HG03575 (cell line): ENCODE data around the gene OBI1.

Experiments
- ATAC-seq: cut with Tn5 transposase; IDR thresholded peaks from one replicate; pipeline ENCODE4 v1.9.1; 2021; ENCODE audit not compliant: unreplicated experiment, insufficient number of reproducible peaks, low FRiP score; ENCODE audit errors: extremely low read depth

OBI1 gene

GRCh38 chr13:78606471-78607408, 52.2 kb downstream of the OBI1 start:
- no peak for ATAC-seq

DNA sequence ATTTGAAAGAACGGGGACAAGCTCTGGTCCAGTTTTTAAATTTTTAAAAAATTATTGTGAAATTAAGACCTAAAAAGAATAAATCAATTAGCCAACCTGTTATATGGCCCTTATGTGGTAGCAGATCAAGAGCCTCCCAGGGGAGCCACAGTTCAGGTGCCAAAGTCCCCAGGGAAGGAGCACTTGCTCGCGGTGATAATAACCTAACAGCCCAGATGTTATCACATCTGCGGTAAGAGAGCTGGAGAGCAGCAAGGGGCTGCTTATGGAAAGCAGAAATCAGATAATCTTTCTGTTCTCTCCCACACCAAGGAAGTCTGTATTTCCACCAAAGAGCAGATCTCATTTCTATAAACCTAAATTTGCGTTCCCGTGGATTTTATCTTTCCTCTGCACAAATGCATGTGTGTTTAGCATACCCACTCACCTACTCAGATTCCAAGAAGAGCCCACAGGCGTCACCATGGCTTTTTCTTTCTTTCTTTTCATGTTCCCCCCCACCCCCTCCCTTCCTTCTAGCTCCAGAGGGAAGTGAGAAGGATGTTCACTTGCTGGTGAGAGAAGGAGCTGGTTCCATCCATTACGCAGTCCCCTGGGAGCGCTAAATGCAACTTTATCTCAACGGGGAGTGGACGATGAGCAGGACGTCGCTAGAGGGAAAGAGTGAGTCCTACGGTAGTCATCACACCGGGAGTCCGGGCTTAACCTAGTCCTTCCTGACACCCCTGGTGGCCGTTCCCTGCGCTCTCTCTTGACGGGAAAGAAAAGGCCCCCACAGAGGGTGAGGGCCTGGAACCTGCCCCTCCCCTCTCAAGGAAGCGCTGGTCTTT, 54.0 kb downstream of the OBI1 start:
- ATAC-seq: no peak

GRCh38 chr13:78603240-78603957, 55.6 kb downstream of the OBI1 start, which contains the start of gene POU4F1:
Gene POU4F1, minus strand, starts transcription at chr13:78603552. Its CDS starts 226 bp downstream, at chr13:78603326.
- no peak for ATAC-seq

GRCh38 chr13:78602561-78603239, 56.3 kb downstream of the OBI1 start:
- no peak for ATAC-seq

DNA sequence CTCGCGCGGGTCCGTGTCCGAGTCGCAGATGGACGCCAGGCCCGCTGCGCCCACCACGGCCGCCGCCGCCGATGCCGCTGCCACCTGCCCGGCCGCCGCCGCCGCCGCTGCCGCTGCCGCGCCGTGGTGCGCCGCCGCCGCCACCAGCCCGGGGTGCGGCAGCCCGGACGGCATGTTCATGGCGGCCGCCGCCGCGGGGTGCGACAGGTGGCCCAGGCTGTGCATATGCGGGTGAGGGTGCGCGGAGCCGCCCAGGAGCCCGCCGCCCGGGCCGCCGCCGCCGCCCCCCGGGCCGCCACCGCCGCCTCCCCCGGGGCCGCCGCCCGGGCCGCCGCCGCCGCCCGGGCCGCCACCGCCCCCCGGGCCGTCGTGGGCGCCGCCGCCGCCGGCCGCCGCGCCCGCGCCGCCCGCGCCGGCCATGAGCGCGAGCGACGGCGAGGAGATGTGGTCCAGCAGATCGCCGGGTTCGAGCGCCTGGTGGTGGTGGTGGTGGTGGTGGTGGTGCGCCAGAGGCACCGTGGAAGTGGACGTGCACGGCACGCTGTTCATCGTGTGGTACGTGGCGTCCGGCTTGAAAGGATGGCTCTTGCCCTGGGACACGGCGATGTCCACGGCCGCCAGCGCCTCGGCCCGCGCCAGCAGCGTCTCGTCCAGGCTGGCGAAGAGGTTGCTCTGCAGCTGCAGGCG, 56.9 kb downstream of the OBI1 start:
- ATAC-seq: no peak

GRCh38 chr13:78601124-78601873, 57.7 kb downstream of the OBI1 start:
- ATAC-seq: no peak

DNA sequence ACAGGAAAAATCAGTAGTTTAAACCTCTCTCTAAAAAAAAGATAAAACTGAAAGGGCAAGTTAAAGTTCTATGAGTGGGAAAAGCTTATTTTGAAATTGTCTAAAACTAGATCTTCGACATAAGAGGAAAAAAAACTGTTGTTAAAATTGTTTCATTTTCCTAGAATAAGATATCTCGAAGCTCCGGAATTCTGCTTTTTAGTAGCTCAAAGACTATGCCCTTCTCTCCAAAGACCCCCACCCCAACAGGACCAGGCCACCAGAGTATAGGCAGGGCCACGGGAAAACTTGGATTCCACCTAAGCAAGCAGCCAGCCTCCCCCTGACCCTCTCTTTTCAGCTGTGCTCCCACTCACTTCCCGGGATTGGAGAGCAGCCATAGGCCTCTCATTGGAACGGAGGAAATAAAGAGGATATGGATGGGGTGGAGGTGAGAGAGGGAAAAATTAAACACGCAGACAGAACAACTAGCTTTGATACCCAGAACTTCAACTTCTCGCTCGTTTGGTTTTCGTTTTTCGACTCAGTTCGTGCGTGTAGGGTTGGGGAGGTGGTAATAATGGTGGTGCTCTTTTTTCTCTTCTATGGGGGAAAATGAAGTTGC, 58.6 kb downstream of the OBI1 start:
- no peak for ATAC-seq

GRCh38 chr13:78599645-78600279, 59.2 kb downstream of the OBI1 start:
- no peak for ATAC-seq

- ATAC-seq: no peak
Measured at GRCh38 chr13:78598966-78599644, 59.9 kb downstream of the OBI1 start.

GRCh38 chr13:78598116-78598781, 60.7 kb downstream of the OBI1 start:
- no peak for ATAC-seq

DNA sequence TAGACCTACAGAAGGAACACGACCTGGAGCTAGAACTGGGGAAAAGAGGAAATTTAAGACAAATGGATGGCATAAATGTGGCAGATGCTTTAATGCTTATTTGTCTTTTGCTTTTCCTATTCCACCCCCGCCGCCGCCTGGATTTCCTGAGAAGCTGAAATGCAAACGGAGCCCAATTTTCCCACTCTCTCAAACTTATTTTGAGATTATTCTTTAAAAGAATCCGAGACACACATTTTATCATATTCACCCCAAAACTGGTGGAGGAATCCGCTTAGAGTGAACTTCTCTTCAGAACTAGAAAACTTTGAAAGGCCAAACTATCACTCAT, 61.4 kb downstream of the OBI1 start:
- ATAC-seq: no peak

- no peak for ATAC-seq
Measured at GRCh38 chr13:78596736-78597601, 62.0 kb downstream of the OBI1 start.

- no peak for ATAC-seq
Measured at GRCh38 chr13:78596399-78596735, 62.6 kb downstream of the OBI1 start.

- ATAC-seq: no peak
Measured at GRCh38 chr13:78595495-78596398, 63.2 kb downstream of the OBI1 start.
